Activated gamma-delta T cell treated with anti-CD3 and anti-CD28 coated beads, Interleukin-2, amount 50 U/mL, for 16 hours (primary cell): ENCODE results near the gene CD38.
A peak's percentile ranks its signal among the peaks of the same experiment; 100 is the strongest.

Experiments
- DNase-seq: peaks from one replicate; pipeline ENCODE4 v3.0.0-alpha.2; 2020; ENCODE audit warnings: low read depth

The CD38 gene

GRCh38 chr4:15868111-15868510, 90.0 kb downstream of the CD38 start:
- DNase-seq = no peak

- no peak for DNase-seq
Measured at GRCh38 chr4:15868826-15869413, 90.8 kb downstream of the CD38 start.

- no peak for DNase-seq
Measured at GRCh38 chr4:15870079-15870478, 92.0 kb downstream of the CD38 start.

- no peak for DNase-seq
Measured at GRCh38 chr4:15870921-15871664, 93.0 kb downstream of the CD38 start.

GRCh38 chr4:15873117-15873516, 95.0 kb downstream of the CD38 start:
- no peak for DNase-seq

- no peak for DNase-seq
Measured at GRCh38 chr4:15874671-15875070, 96.5 kb downstream of the CD38 start.

- no peak for DNase-seq
Measured at GRCh38 chr4:15875663-15876460, 97.7 kb downstream of the CD38 start.

- no peak for DNase-seq
Measured at GRCh38 chr4:15878011-15878410, 99.9 kb downstream of the CD38 start.

GRCh38 chr4:15881820-15882219, 103.7 kb downstream of the CD38 start:
- DNase-seq = no peak

- peak; percentile 30 for DNase-seq
Measured at GRCh38 chr4:15882675-15883086, 104.6 kb downstream of the CD38 start.

- DNase-seq = no peak
Measured at GRCh38 chr4:15883610-15884243, 105.6 kb downstream of the CD38 start.

- DNase-seq = no peak
Measured at GRCh38 chr4:15884666-15885065, 106.5 kb downstream of the CD38 start.

GRCh38 chr4:15885422-15885821, 107.3 kb downstream of the CD38 start:
- no peak for DNase-seq

GRCh38 chr4:15888515-15888914, 110.4 kb downstream of the CD38 start:
- no peak for DNase-seq

- DNase-seq = no peak
Measured at GRCh38 chr4:15890246-15890829, 112.2 kb downstream of the CD38 start.

GRCh38 chr4:15891312-15891711, 113.2 kb downstream of the CD38 start:
- no peak for DNase-seq

GRCh38 chr4:15893962-15894361, 115.8 kb downstream of the CD38 start:
- no peak for DNase-seq

- DNase-seq = no peak
Measured at GRCh38 chr4:15894393-15894792, 116.3 kb downstream of the CD38 start.

- no peak for DNase-seq
Measured at GRCh38 chr4:15894921-15895916, 117.1 kb downstream of the CD38 start.

- DNase-seq = no peak
Measured at GRCh38 chr4:15897577-15897976, 119.4 kb downstream of the CD38 start.

GRCh38 chr4:15898902-15899301, 120.8 kb downstream of the CD38 start:
- DNase-seq = no peak
